Tibial artery (tissue), 4 donors: ENCODE data around the gene ASCC1.

Source experiments
- DNase-seq, 2 donors: peaks; one replicate each; pipeline ENCODE4 v3.0.0-alpha.2; 2019
- H3K27ac ChIP-seq, 2 donors: fragments of 200-600 bp; sonication (generic) in 1 of 2; 1 replicate in 1 of 2; 2 replicates in 1 of 2; pipeline ENCODE4 v1.5.1; 2018 to 2019; ENCODE audit warnings: mild to moderate bottlenecking in 1 of 2
- H3K27me3 ChIP-seq, 2 donors: fragments of 200-600 bp; sonication (generic) in 1 of 2; one replicate each; pipeline versions ENCODE4 v1.5.1 to v1.6.0; 2016 to 2019
- H3K36me3 ChIP-seq, 3 donors: fragments of 200-600 bp; sonication (generic) in 2 of 3; one replicate each; pipeline ENCODE4 v1.5.1; 2016 to 2019; ENCODE audit warnings: mild to moderate bottlenecking in 2 of 3
- H3K4me1 ChIP-seq, 4 donors: fragments of 200-600 bp; sonication (generic) in 2 of 4; 1 replicate in 3 of 4; 2 replicates in 1 of 4; pipeline ENCODE4 v1.5.1; 2016 to 2019
- H3K4me3 ChIP-seq, 2 donors: fragments of 200-600 bp; sonication (generic) in 1 of 2; 1 replicate in 1 of 2; 2 replicates in 1 of 2; pipeline ENCODE4 v1.5.1; 2018 to 2019; ENCODE audit warnings: mild to moderate bottlenecking in 2 of 2
- H3K9me3 ChIP-seq, 3 donors: fragments of 200-600 bp; sonication (generic) in 1 of 3; one replicate each; pipeline ENCODE4 v1.5.1; 2016 to 2019
- intact Hi-C: fragments of 100-400 bp; cut with DNase I; formaldehyde crosslinking; loops from one replicate; pipeline ENCODE4 v1.15.0; 2023; ENCODE audit warnings: low total_unique reads
- TF ChIP-seq, protein P1 (sequence below), 2 experiments: fragments of 200-600 bp in 1 of 2; fragments of 450-650 bp in 1 of 2; IDR thresholded peaks; one replicate each; pipeline ENCODE4 v1.5.1; 2017 to 2019; ENCODE audit warnings: antibody characterized with exemption in 2 of 2, mild to moderate bottlenecking in 1 of 2, moderate library complexity in 1 of 2

Gene ASCC1

GRCh38 chr10:72194949-72195348, 21.1 kb downstream of the ASCC1 start:
- Histone ChIP-seq H3K4me3 (no peak overlapping the region), H3K9me3 (no peaks in the 10 kb centered on the region), H3K27ac (no peak overlapping the region), H3K27me3 (no peaks in the 10 kb centered on the region), H3K4me1 (no peaks in the 10 kb centered on the region), H3K36me3 (peaks cover 37 to 47% (median 41%) of the 10 kb centered on the region in 3 donors)
- TF ChIP-seq, protein P1, sequence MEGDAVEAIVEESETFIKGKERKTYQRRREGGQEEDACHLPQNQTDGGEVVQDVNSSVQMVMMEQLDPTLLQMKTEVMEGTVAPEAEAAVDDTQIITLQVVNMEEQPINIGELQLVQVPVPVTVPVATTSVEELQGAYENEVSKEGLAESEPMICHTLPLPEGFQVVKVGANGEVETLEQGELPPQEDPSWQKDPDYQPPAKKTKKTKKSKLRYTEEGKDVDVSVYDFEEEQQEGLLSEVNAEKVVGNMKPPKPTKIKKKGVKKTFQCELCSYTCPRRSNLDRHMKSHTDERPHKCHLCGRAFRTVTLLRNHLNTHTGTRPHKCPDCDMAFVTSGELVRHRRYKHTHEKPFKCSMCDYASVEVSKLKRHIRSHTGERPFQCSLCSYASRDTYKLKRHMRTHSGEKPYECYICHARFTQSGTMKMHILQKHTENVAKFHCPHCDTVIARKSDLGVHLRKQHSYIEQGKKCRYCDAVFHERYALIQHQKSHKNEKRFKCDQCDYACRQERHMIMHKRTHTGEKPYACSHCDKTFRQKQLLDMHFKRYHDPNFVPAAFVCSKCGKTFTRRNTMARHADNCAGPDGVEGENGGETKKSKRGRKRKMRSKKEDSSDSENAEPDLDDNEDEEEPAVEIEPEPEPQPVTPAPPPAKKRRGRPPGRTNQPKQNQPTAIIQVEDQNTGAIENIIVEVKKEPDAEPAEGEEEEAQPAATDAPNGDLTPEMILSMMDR (IDR thresholded peaks at IDR 0.05), result no peak
- no peak for DNase-seq
- intact Hi-C loops, result no loop called here

GRCh38 chr10:72186982-72187330, 29.1 kb downstream of the ASCC1 start:
- Histone ChIP-seq H3K36me3 (peaks cover 11 to 26% (median 18%) of the 10 kb centered on the region in 3 donors), H3K4me3 (no peak overlapping the region), H3K27me3 (no peaks in the 10 kb centered on the region), H3K27ac (peak overlapping the region; percentile 43 to 53), H3K4me1 (peaks cover 0 to 4% (median 0%) of the 10 kb centered on the region in 4 donors), H3K9me3 (no peaks in the 10 kb centered on the region)
- no peak for DNase-seq
- intact Hi-C loops, result loop anchor here (5.0 kb wide), 1 partner anchor 285 kb away; no protein-coding TSS in a partner anchor
- TF ChIP-seq, protein P1 (IDR thresholded peaks at IDR 0.05), result no peak

GRCh38 chr10:72186258-72186981, 29.7 kb downstream of the ASCC1 start:
- H3K4me1 ChIP-seq, result peaks cover 0 to 4% (median 0%) of the 10 kb centered on the region in 4 donors
- no peak overlapping the region for H3K4me3 ChIP-seq
- H3K9me3 ChIP-seq, result no peaks in the 10 kb centered on the region
- peak overlapping the region; percentile 47 to 53 for H3K27ac ChIP-seq
- TF ChIP-seq, protein P1 (IDR thresholded peaks at IDR 0.05), result no peak
- no peaks in the 10 kb centered on the region for H3K27me3 ChIP-seq
- peak in 1 of 2 donors; percentile 54 for DNase-seq
- intact Hi-C loops, result loop anchor here (5.0 kb wide), 1 partner anchor 286 kb away; no protein-coding TSS in a partner anchor
- H3K36me3 ChIP-seq, result peaks cover 11 to 24% (median 18%) of the 10 kb centered on the region in 3 donors

DNA sequence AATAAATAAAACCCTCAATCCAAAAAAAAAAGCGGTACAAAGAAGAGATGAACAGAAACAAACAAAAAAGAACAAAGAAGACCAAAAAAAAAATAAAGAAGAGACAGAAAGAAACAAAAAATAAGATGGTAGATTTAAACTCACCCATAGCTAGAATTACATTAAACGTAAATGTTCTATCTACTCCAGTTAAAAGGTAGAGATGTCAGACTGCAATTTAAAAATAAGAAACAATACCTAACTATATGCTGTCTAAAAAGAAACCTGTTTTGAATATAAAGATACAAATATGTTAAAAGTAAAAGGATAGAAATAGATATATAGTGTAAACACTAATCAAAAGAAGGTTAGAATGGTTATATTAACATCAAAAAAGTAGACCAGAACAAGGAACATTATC, 31.9 kb downstream of the ASCC1 start:
- no peak overlapping the region for H3K27ac ChIP-seq
- peaks cover 6 to 15% (median 11%) of the 10 kb centered on the region in 3 donors for H3K36me3 ChIP-seq
- no peaks in the 10 kb centered on the region for H3K27me3 ChIP-seq
- TF ChIP-seq, protein P1 (IDR thresholded peaks at IDR 0.05), result no peak
- intact Hi-C loops, result no loop called here
- no peak for DNase-seq
- no peaks in the 10 kb centered on the region for H3K9me3 ChIP-seq
- no peak overlapping the region for H3K4me3 ChIP-seq
- H3K4me1 ChIP-seq, result peaks cover 0 to 4% (median 0%) of the 10 kb centered on the region in 4 donors

DNA sequence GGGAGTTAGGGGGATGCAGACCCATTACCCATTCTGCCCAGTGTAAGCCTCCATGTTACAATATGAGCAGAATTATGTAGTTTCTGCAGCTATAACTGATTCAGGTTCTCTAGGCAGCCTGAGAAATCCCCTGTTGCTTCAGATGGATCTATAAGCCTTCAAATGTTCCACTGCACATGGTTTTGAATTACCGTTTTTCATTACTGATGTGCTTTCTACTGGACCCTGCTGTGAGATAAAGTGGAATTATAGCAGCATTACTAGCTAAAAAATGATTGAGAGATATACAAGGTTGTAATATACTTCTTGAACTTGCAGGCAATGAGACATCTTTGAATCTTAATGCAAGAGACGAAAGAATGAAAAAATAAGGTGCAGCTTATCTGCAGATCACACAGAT, 38.6 kb downstream of the ASCC1 start:
- intact Hi-C loops, result no loop called here
- H3K36me3 ChIP-seq, result peaks cover 10 to 17% (median 15%) of the 10 kb centered on the region in 3 donors

More for the DNA sequence above, 38.6 kb downstream of the ASCC1 start:
- Histone ChIP-seq H3K9me3 (no peaks in the 10 kb centered on the region), H3K4me3 (no peak overlapping the region), H3K27me3 (no peaks in the 10 kb centered on the region), H3K4me1 (peaks cover 0 to 15% (median 3%) of the 10 kb centered on the region in 4 donors), H3K27ac (no peak overlapping the region)
- DNase-seq, result no peak
- TF ChIP-seq, protein P1 (IDR thresholded peaks at IDR 0.05), result no peak
